Parathyroid adenoma (tissue), 2 donors: ENCODE data around the gene EPC2.

Source experiments
- H2AFZ ChIP-seq: fragments of 300-600 bp; sonication (generic); one replicate; pipeline ENCODE4 v1.7.0; 2017; ENCODE audit warnings: antibody characterized with exemption, mild to moderate bottlenecking
- H3K27ac ChIP-seq: fragments of 300-600 bp; sonication (generic); one replicate; pipeline ENCODE4 v1.7.0; 2017
- H3K27me3 ChIP-seq: fragments of 300-600 bp; sonication (generic); one replicate; pipeline ENCODE4 v1.7.0; 2017; ENCODE audit warnings: low read length; ENCODE audit not compliant: control insufficient read depth, insufficient read depth
- H3K36me3 ChIP-seq: fragments of 300-600 bp; sonication (generic); one replicate; pipeline ENCODE4 v1.7.0; 2017; ENCODE audit warnings: low read length; ENCODE audit not compliant: control insufficient read depth, insufficient read depth
- H3K4me1 ChIP-seq: fragments of 300-600 bp; sonication (generic); one replicate; pipeline ENCODE4 v1.7.0; 2017; ENCODE audit warnings: control low read depth
- H3K4me2 ChIP-seq: fragments of 300-600 bp; sonication (generic); one replicate; pipeline ENCODE4 v1.7.0; 2017; ENCODE audit warnings: low read length
- H3K4me3 ChIP-seq: fragments of 300-600 bp; sonication (generic); one replicate; pipeline ENCODE4 v1.7.0; 2017; ENCODE audit warnings: low read depth, low read length
- H3K79me2 ChIP-seq: fragments of 300-600 bp; sonication (generic); one replicate; pipeline ENCODE4 v1.7.0; 2017; ENCODE audit warnings: control low read depth
- H3K9ac ChIP-seq: fragments of 300-600 bp; sonication (generic); one replicate; pipeline ENCODE4 v1.7.0; 2017; ENCODE audit warnings: mild to moderate bottlenecking
- H3K9me3 ChIP-seq: fragments of 300-600 bp; sonication (generic); one replicate; pipeline ENCODE4 v1.7.0; 2017; ENCODE audit warnings: low read length; ENCODE audit not compliant: control insufficient read depth
- TF ChIP-seq, protein P1 (sequence below): fragments of 300-600 bp; sonication (generic); IDR thresholded peaks from one replicate; pipeline ENCODE4 v1.7.0; 2017; ENCODE audit warnings: antibody characterized with exemption, mild to moderate bottlenecking
- donor health status: primary hyperparathyroidism.

The EPC2 gene

DNA sequence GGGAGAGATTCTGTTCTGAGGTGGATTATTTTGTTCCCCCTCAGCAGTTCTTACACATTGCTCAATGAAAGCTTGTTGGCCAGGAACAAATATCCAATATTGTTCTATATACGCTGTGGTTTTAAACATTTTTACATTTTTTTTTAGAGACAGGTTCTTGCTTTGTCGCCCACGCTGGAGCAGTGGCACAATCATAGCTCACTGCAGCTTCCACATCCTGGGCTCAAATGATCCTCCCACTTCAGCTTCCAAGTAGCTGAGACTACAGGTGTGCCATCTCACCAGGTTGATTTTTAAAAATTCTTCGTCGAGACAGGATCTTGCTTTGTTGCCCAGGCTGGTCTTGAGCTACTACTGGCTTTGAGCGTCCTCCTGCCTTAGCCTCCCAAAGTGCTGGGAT, 171.6 kb downstream of the EPC2 start:
- Histone ChIP-seq H3K9me3 (no peaks in the 10 kb centered on the region), H3K4me2 (no peak overlapping the region), H3K36me3 (no peaks in the 10 kb centered on the region), H3K9ac (no peak overlapping the region), H3K4me3 (no peak overlapping the region), H2AFZ (no peak overlapping the region), H3K4me1 (peaks cover 2% of the 10 kb centered on the region), H3K79me2 (no peaks in the 10 kb centered on the region), H3K27ac (no peak overlapping the region), H3K27me3 (no peaks in the 10 kb centered on the region)
- TF ChIP-seq, protein P1, sequence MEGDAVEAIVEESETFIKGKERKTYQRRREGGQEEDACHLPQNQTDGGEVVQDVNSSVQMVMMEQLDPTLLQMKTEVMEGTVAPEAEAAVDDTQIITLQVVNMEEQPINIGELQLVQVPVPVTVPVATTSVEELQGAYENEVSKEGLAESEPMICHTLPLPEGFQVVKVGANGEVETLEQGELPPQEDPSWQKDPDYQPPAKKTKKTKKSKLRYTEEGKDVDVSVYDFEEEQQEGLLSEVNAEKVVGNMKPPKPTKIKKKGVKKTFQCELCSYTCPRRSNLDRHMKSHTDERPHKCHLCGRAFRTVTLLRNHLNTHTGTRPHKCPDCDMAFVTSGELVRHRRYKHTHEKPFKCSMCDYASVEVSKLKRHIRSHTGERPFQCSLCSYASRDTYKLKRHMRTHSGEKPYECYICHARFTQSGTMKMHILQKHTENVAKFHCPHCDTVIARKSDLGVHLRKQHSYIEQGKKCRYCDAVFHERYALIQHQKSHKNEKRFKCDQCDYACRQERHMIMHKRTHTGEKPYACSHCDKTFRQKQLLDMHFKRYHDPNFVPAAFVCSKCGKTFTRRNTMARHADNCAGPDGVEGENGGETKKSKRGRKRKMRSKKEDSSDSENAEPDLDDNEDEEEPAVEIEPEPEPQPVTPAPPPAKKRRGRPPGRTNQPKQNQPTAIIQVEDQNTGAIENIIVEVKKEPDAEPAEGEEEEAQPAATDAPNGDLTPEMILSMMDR: no peak

DNA sequence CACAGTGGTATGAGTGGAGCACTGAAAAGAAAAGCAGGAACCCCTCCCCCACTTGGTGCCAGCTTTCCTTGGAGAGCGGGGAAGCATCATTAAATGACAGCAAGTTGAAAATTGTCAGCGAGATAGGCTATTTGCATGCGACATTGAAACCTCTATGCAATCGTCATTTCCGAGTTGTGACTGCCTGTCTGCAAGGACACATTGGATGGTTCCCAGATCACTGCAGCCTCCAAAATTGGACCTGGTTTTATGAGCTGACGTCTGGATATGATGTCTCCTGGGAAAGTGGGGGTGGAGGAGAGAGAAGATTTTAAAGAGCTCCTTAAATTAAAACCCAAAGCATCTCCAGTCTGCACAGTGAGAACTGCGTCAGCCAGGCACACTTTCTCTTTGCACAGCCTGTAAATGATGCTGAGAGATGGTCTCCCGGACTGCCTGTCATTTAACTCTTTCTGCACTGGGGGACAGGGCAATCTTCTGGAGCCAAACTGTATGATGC, 172.7 kb downstream of the EPC2 start:
- H3K27me3 ChIP-seq: no peaks in the 10 kb centered on the region
- H3K4me3 ChIP-seq: no peak overlapping the region
- H3K9ac ChIP-seq: no peak overlapping the region
- peak overlapping the region; percentile 14 for H2AFZ ChIP-seq
- H3K4me1 ChIP-seq: peaks cover 2% of the 10 kb centered on the region
- H3K9me3 ChIP-seq: no peaks in the 10 kb centered on the region
- TF ChIP-seq, protein P1: no peak
- no peaks in the 10 kb centered on the region for H3K79me2 ChIP-seq
- H3K27ac ChIP-seq: no peak overlapping the region
- no peaks in the 10 kb centered on the region for H3K36me3 ChIP-seq
- H3K4me2 ChIP-seq: no peak overlapping the region

DNA sequence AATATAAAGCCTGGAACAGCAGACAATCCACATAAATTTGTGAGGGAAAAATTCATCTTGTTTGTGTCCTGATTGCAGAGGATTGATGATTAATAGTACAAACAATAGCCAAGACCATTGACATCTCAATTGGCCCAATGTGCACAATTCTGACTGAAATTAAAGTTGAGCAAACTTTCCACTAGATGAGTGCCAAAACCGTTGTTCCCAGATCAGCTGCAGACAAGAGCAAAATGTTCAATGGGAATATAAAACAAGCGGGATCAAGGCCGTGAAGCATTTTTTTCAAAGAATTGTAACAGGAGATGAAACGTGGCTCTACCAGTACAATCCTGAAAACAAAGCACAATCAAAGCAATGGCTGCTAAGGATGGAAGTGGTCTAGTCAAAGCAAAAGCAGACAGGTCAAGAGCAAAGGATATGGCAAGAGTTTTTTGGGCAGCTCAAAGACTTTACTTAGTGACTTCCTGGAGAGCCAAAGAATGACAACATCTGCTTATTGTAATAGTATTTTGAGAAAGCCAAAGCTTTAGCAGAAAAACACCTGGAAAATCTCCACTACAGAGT, 174.6 kb downstream of the EPC2 start:
- Histone ChIP-seq H3K79me2 (no peaks in the 10 kb centered on the region), H3K4me2 (no peak overlapping the region), H2AFZ (no peak overlapping the region), H3K27ac (no peak overlapping the region), H3K4me3 (no peak overlapping the region), H3K9ac (no peak overlapping the region), H3K4me1 (peaks cover 2% of the 10 kb centered on the region), H3K27me3 (no peaks in the 10 kb centered on the region), H3K9me3 (no peaks in the 10 kb centered on the region), H3K36me3 (no peaks in the 10 kb centered on the region)
- TF ChIP-seq, protein P1: no peak

DNA sequence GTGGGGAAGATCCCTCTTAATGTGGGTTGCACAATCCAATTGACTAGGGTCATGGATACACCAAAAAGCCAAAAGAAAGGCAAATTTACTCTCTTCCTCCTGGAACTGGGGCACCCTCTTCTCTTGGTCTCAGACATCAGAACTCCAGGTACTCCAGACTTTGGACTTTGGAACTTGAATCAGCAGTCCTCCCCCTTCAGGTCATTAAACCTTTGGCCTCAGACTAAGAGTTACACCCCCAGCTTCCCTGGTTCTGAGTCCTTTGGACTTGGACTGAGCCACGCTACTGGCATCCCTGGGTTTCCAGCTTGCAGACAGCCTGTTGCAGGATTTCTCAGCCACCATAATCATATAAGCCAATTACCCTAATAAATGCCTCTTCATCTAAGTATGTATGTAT, 179.6 kb downstream of the EPC2 start:
- no peaks in the 10 kb centered on the region for H3K27me3 ChIP-seq
- no peaks in the 10 kb centered on the region for H3K4me1 ChIP-seq
- no peak overlapping the region for H2AFZ ChIP-seq
- H3K4me2 ChIP-seq: no peak overlapping the region
- no peak overlapping the region for H3K9ac ChIP-seq
- no peaks in the 10 kb centered on the region for H3K9me3 ChIP-seq
- H3K4me3 ChIP-seq: no peak overlapping the region
- H3K27ac ChIP-seq: no peak overlapping the region
- H3K79me2 ChIP-seq: no peaks in the 10 kb centered on the region
- TF ChIP-seq, protein P1: no peak
- no peaks in the 10 kb centered on the region for H3K36me3 ChIP-seq

DNA sequence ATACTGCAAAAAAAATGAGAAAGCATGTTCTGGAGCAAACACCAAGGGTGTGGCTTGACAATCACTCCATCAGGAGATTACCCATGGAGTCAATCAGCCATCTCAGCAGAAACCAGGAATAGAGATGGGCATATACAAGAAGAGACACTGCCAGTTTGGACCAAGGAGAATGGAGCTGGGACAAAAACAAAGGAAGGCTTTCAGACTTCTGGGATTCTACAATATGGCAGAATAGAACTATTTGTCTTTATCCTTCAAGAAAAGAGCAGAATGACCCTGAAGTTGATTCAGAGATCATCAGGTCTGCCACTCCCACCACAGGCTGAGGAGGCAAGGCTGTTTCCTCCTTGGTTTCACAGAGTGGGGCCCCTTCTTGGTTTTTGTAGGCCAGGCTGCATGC, 182.2 kb downstream of the EPC2 start:
- Histone ChIP-seq H3K9ac (no peak overlapping the region), H3K27me3 (no peaks in the 10 kb centered on the region), H3K4me1 (no peaks in the 10 kb centered on the region), H3K79me2 (no peaks in the 10 kb centered on the region), H3K27ac (no peak overlapping the region), H3K36me3 (no peaks in the 10 kb centered on the region), H2AFZ (no peak overlapping the region), H3K9me3 (no peaks in the 10 kb centered on the region), H3K4me3 (no peak overlapping the region), H3K4me2 (no peak overlapping the region)
- TF ChIP-seq, protein P1: no peak
